ENCODE measurements around the gene TLR7. TPM values are rescaled to one million over a fixed set of nuclear protein-coding genes. Genes with fewer than 3 reads are reported as not detected.

Gene TLR7
- total and polyA plus RNA-seq, 2 of the 13 experiments (the other 11 are each of a cell fraction or from before 2014, with no cell fraction given) = not detected

DNA sequence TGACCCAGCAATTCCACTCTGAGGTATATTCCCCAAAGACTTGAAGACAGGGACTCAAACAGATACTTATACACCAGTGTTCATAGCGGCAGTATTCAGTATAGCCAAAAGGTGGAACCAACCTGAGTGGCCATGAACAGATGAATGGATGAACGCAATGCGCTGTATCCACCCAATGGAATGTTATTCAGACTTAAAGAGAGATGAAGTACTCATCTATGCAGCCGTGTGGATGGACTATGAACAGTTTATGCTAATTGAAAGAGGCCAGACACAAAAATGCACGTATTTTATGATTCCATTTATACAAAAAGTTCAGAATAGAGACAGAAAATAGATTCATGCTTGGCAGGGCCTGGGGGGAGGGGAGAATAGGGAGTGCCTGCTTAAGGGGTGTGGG is 49.3 kb upstream of the TLR7 start (continued):
- no peak for TF ChIP-seq BATF2 (CRISPR knock-in tag; IDR thresholded peaks at IDR 0.05)
- no peak for TF ChIP-seq TIGD3 (CRISPR knock-in tag; IDR thresholded peaks at IDR 0.05; ENCODE audit: borderline replicate concordance)

GRCh38 chrX:12819222-12819621 is 47.6 kb upstream of the TLR7 start:
- WGBS (ENCODE audit: low lambda C conversion rate) = 100% methylated on average over 7 of the region's 9 CpGs
- POLR2A ChIA-PET = no interaction called here
- intact Hi-C loops (cut with micrococcal nuclease; ENCODE audit: unreplicated experiment) = no loop called here
- Histone ChIP-seq H2AFZ (ENCODE audit: low read length) (no peak overlapping the region), H3K27me3 (ENCODE audit: control insufficient read depth in 1 of 2, insufficient read depth in 2 of 2, low read length in 2 of 2) (no peaks in the 10 kb centered on the region), H3K4me3 (replicated peaks in 1 of 3; ENCODE audit: insufficient read depth in 1 of 3, low read depth in 2 of 3, low read length in 3 of 3) (no peak overlapping the region), H3K36me3 (replicated peaks in 1 of 2; ENCODE audit: control insufficient read depth in 1 of 2, insufficient read depth in 2 of 2, low read length in 2 of 2) (peaks cover 0 to 23% of the 10 kb centered on the region in 2 experiments; a peak in 2 of 5 replicates), H3K27ac (ENCODE audit: extremely low read length, insufficient read depth, low read length) (no peak overlapping the region), H3K9ac (ENCODE audit: insufficient read depth, low read depth, low read length) (no peak overlapping the region), H4K20me1 (ENCODE audit: insufficient read depth, low read length) (no peaks in the 10 kb centered on the region), H3K79me2 (ENCODE audit: insufficient read depth, low read length) (no peaks in the 10 kb centered on the region), H3K9me3 (ENCODE audit: low read length) (no peaks in the 10 kb centered on the region), H3K4me2 (ENCODE audit: low read depth, low read length) (no peak overlapping the region), H3K4me1 (ENCODE audit: insufficient read depth, low read length) (no peaks in the 10 kb centered on the region)
- BruUV-seq (replicated peaks) = no TSS peak
- CTCF ChIA-PET (ENCODE audit: low intra/inter-chr PET ratio, low total read pairs) = no interaction called here
- ATAC-seq (no peak), FAIRE-seq (no peak), DNase-seq (ENCODE audit: low spot score) (no peak)
- in situ Hi-C loops (cut with HindIII; ENCODE audit: extremely low pct_ligation_motif_present, low pct_unique_long_range_greater_than_20kb) = no loop called here
- TF ChIP-seq, protein P1, sequence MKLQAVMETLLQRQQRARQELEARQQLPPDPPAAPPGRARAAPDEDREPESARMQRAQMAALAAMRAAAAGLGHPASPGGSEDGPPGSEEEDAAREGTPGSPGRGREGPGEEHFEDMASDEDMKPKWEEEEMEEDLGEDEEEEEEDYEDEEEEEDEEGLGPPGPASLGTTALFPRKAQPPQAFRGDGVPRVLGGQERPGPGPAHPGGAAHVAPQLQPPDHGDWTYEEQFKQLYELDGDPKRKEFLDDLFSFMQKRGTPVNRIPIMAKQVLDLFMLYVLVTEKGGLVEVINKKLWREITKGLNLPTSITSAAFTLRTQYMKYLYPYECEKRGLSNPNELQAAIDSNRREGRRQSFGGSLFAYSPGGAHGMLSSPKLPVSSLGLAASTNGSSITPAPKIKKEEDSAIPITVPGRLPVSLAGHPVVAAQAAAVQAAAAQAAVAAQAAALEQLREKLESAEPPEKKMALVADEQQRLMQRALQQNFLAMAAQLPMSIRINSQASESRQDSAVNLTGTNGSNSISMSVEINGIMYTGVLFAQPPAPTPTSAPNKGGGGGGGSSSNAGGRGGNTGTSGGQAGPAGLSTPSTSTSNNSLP (IDR thresholded peaks at IDR 0.05; ENCODE audit: low read depth, low read length) = no peak
- no peak for TF ChIP-seq ZNF407 (CRISPR knock-in tag; IDR thresholded peaks at IDR 0.05; ENCODE audit: not compliant biosample characterization)
- TF ChIP-seq ZNF574 (CRISPR knock-in tag; IDR thresholded peaks at IDR 0.05) = no peak
- TF ChIP-seq PHF20 (CRISPR knock-in tag; IDR thresholded peaks at IDR 0.05) = no peak
- no peak for TF ChIP-seq ZNF792 (CRISPR knock-in tag; IDR thresholded peaks at IDR 0.05)

All from HepG2 (cell line).